Activated naive CD4-positive, alpha-beta T cell (primary cell): ENCODE measurements around the gene LEFTY2.
"Not testable (repeated sequence)": the region's sequence is repeated elsewhere in the genome, so short reads cannot be mapped to it uniquely, and the experiment has no call there.

Experiments used
- DNase-seq, 4 experiments: peaks; one replicate each; lab custom pipeline; 2025; lab: John Stamatoyannopoulos, UW

The LEFTY2 gene

GRCh38 chr1:225903623-225904022 lies 37.4 kb downstream of the LEFTY2 start:
- DNase-seq: no peak

- DNase-seq: no peak
Measured at GRCh38 chr1:225899044-225899925, 41.7 kb downstream of the LEFTY2 start.

GRCh38 chr1:225897595-225898514 lies 43.2 kb downstream of the LEFTY2 start:
- peak in 2 of 4 experiments; percentile 27 to 36 for DNase-seq

- DNase-seq: peak in 2 of 4 experiments; percentile 18 to 46
Measured at GRCh38 chr1:225896937-225897549, 44.0 kb downstream of the LEFTY2 start.

GRCh38 chr1:225896494-225896893 lies 44.5 kb downstream of the LEFTY2 start:
- no peak for DNase-seq

- DNase-seq: no peak
Measured at GRCh38 chr1:225892307-225892706, 48.7 kb downstream of the LEFTY2 start.

- DNase-seq: no peak
Measured at GRCh38 chr1:225891229-225891972, 49.6 kb downstream of the LEFTY2 start.

- DNase-seq: no peak
Measured at GRCh38 chr1:225890346-225891228, 50.4 kb downstream of the LEFTY2 start.

GRCh38 chr1:225889743-225890142 lies 51.3 kb downstream of the LEFTY2 start:
- DNase-seq: no peak

GRCh38 chr1:225888898-225889601 lies 52.0 kb downstream of the LEFTY2 start, which contains the start of gene LEFTY1:
Gene LEFTY1 (minus strand): TSS chr1:225889146. CDS start chr1:225889066, 80 bp downstream.
- no peak for DNase-seq

- DNase-seq: no peak
Measured at GRCh38 chr1:225888289-225888897, 52.6 kb downstream of the LEFTY2 start.

GRCh38 chr1:225887554-225888288 lies 53.3 kb downstream of the LEFTY2 start:
- DNase-seq: not testable (repeated sequence)

GRCh38 chr1:225887030-225887314 lies 54.0 kb downstream of the LEFTY2 start:
- DNase-seq: no peak
